ENCODE measurements around the gene HOXB8.

DNA sequence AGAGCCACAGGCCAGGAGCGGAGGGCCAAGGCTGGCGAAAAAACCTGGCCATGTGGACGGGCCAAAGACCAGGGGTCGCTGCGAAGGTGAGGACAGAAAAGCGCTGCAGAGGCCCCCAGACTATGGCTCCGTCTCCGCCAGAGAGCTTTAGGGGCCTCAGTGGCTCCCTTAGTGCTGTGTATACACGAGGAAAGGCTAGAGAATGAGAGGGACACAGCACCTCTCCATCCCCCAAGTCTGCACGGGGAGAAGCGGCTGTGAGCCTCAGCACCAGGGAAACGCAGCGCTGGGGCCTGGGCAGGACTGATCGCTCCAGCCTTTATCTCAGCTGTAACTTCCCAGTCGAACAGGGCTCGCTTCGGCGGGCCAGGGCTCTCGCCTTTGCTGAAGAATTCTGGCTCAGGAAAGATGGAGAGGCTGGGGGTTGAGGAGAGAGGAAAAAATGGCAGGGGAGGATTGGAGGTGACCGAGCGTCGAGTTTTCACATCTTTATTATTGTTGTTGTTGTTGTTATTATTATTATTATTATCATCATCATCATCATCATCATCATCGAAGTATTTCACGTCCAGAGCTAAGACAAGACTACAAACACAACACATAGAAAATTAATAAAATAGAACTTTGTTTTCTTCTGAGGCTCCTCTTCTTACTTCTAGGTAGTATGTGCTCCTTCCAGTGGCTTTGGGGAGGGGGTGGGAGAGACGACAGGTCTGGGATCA lies 19.7 kb downstream of the HOXB8 start:
- TF ChIP-seq EZH2 (IDR thresholded peaks at IDR 0.05; ENCODE audit: borderline replicate concordance) (no peak), EZH2phosphoT487 (IDR thresholded peaks at IDR 0.05; ENCODE audit: low read depth, severe bottlenecking, unreplicated experiment) (peak; percentile 35)
- TF ChIP-seq, protein P1, sequence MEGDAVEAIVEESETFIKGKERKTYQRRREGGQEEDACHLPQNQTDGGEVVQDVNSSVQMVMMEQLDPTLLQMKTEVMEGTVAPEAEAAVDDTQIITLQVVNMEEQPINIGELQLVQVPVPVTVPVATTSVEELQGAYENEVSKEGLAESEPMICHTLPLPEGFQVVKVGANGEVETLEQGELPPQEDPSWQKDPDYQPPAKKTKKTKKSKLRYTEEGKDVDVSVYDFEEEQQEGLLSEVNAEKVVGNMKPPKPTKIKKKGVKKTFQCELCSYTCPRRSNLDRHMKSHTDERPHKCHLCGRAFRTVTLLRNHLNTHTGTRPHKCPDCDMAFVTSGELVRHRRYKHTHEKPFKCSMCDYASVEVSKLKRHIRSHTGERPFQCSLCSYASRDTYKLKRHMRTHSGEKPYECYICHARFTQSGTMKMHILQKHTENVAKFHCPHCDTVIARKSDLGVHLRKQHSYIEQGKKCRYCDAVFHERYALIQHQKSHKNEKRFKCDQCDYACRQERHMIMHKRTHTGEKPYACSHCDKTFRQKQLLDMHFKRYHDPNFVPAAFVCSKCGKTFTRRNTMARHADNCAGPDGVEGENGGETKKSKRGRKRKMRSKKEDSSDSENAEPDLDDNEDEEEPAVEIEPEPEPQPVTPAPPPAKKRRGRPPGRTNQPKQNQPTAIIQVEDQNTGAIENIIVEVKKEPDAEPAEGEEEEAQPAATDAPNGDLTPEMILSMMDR (IDR thresholded peaks at IDR 0.05; ENCODE audit: poor library complexity), result no peak

Measured in hepatocyte (in vitro differentiated cells).